Upper lobe of left lung (tissue), 4 donors: Measurements from ENCODE around the gene SAMD11.

Source experiments
- POLR2A ChIP-seq, 4 donors: fragments of 450-650 bp; IDR thresholded peaks; one replicate each; pipeline ENCODE4 v1.5.1; 2016 to 2017; ENCODE audit warnings: antibody characterized with exemption in 4 of 4, mild to moderate bottlenecking in 2 of 4
- TF ChIP-seq, protein P1 (sequence below), 6 experiments: fragments of 450-650 bp in 4 of 6; fragments of 200-600 bp in 2 of 6; sonication (generic) in 2 of 6; IDR thresholded peaks; one replicate each; pipeline ENCODE4 v1.5.1; 2016 to 2019; ENCODE audit warnings: antibody characterized with exemption in 6 of 6

GRCh38 chr1:904310-904950, 19.3 kb upstream of the SAMD11 start:
- TF ChIP-seq POLR2A (IDR thresholded peaks at IDR 0.05) = no peak
- TF ChIP-seq, protein P1, sequence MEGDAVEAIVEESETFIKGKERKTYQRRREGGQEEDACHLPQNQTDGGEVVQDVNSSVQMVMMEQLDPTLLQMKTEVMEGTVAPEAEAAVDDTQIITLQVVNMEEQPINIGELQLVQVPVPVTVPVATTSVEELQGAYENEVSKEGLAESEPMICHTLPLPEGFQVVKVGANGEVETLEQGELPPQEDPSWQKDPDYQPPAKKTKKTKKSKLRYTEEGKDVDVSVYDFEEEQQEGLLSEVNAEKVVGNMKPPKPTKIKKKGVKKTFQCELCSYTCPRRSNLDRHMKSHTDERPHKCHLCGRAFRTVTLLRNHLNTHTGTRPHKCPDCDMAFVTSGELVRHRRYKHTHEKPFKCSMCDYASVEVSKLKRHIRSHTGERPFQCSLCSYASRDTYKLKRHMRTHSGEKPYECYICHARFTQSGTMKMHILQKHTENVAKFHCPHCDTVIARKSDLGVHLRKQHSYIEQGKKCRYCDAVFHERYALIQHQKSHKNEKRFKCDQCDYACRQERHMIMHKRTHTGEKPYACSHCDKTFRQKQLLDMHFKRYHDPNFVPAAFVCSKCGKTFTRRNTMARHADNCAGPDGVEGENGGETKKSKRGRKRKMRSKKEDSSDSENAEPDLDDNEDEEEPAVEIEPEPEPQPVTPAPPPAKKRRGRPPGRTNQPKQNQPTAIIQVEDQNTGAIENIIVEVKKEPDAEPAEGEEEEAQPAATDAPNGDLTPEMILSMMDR (IDR thresholded peaks at IDR 0.05) = peak; percentile 91 to 99 (median 95)
